PFSK-1 (cell line): Measurements from ENCODE around the gene GABRR1.

ENCODE experiments used
- POLR2AphosphoS5 ChIP-seq: IDR thresholded peaks from 2 replicates; pipeline ENCODE4 v1.6.1; 2012; ENCODE audit warnings: low read depth, mild to moderate bottlenecking, control low read depth, low read length, moderate library complexity
- TF ChIP-seq, protein P1 (sequence below), 2 experiments: IDR thresholded peaks; 2 replicates each; pipeline versions ENCODE4 v1.6.1 to v1.8.0; 2011 to 2012; ENCODE audit warnings: low read depth in 2 of 2, low read length in 2 of 2, control low read depth in 1 of 2, inconsistent platforms in 1 of 2, mild to moderate bottlenecking in 1 of 2, moderate library complexity in 1 of 2; ENCODE audit not compliant: insufficient read depth in 1 of 2

DNA sequence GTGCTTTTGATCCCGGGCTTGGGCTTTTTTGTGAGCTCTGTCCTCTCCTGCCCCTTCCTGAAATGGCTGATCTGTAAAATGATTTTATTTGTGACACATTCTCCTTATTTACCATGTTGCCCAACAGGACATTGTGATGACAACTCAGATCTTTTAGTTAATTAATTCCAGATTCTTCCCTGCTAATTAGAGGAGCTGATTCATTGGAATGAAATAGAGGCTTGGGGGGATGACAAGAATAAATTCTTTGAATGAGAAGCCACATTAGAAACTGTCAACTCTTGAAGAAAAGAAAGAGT is 26.1 kb upstream of the GABRR1 start:
- TF ChIP-seq POLR2AphosphoS5: no peak
- TF ChIP-seq, protein P1, sequence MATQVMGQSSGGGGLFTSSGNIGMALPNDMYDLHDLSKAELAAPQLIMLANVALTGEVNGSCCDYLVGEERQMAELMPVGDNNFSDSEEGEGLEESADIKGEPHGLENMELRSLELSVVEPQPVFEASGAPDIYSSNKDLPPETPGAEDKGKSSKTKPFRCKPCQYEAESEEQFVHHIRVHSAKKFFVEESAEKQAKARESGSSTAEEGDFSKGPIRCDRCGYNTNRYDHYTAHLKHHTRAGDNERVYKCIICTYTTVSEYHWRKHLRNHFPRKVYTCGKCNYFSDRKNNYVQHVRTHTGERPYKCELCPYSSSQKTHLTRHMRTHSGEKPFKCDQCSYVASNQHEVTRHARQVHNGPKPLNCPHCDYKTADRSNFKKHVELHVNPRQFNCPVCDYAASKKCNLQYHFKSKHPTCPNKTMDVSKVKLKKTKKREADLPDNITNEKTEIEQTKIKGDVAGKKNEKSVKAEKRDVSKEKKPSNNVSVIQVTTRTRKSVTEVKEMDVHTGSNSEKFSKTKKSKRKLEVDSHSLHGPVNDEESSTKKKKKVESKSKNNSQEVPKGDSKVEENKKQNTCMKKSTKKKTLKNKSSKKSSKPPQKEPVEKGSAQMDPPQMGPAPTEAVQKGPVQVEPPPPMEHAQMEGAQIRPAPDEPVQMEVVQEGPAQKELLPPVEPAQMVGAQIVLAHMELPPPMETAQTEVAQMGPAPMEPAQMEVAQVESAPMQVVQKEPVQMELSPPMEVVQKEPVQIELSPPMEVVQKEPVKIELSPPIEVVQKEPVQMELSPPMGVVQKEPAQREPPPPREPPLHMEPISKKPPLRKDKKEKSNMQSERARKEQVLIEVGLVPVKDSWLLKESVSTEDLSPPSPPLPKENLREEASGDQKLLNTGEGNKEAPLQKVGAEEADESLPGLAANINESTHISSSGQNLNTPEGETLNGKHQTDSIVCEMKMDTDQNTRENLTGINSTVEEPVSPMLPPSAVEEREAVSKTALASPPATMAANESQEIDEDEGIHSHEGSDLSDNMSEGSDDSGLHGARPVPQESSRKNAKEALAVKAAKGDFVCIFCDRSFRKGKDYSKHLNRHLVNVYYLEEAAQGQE (IDR thresholded peaks at IDR 0.05; ENCODE audit: insufficient read depth in 1 of 2, low read depth in 2 of 2, low read length in 2 of 2): no peak
